Fibroblast of lung (primary cell): ENCODE measurements around the gene DDHD1. TPM values are rescaled to one million over a fixed set of nuclear protein-coding genes. Genes with fewer than 3 reads are reported as not detected.
"Not testable (repeated sequence)": the region's sequence is repeated elsewhere in the genome, so short reads cannot be mapped to it uniquely, and the experiment has no call there.

Source experiments
- DNase-seq, 2 donors: peaks; one replicate each; pipeline versions ENCODE4 v3.0.0 to v3.0.0-alpha.2; 2010; ENCODE audit warnings: low read depth in 2 of 2
- H2AFZ ChIP-seq: 2 replicates; pipeline ENCODE4 v1.5.1; 2012; ENCODE audit warnings: low read length, control low read depth, inconsistent platforms
- H3K27ac ChIP-seq: 2 replicates; pipeline ENCODE4 v1.5.1; 2011; ENCODE audit warnings: low read length, control low read depth; ENCODE audit not compliant: insufficient read depth
- H3K27me3 ChIP-seq: 2 replicates; pipeline ENCODE4 v1.5.1; 2011; ENCODE audit warnings: mild to moderate bottlenecking, low read length; ENCODE audit not compliant: control insufficient read depth, insufficient read depth
- H3K36me3 ChIP-seq: 2 replicates; pipeline ENCODE4 v1.5.1; 2011; ENCODE audit warnings: low read length; ENCODE audit not compliant: control insufficient read depth, insufficient read depth
- H3K4me1 ChIP-seq: 2 replicates; pipeline ENCODE4 v1.5.1; 2011; ENCODE audit warnings: low read length; ENCODE audit not compliant: control insufficient read depth, insufficient read depth; ENCODE audit errors: extremely low read depth
- H3K4me2 ChIP-seq: 2 replicates; pipeline ENCODE4 v1.5.1; 2011; ENCODE audit warnings: low read length, control low read depth; ENCODE audit not compliant: insufficient read depth; ENCODE audit errors: extremely low read depth
- H3K4me3 ChIP-seq, 4 experiments: fragments of 200-600 bp in 1 of 4; sonication (generic) in 1 of 4; replicated peaks in 1 of 4; 2 replicates each; pipeline ENCODE4 v1.5.1; 2011 to 2016; ENCODE audit warnings: low read length in 4 of 4, low read depth in 3 of 4, mild to moderate bottlenecking in 3 of 4, control low read depth in 2 of 4, inconsistent platforms in 1 of 4, mixed read lengths in 1 of 4; ENCODE audit not compliant: insufficient read depth in 1 of 4; ENCODE audit errors: control extremely low read depth in 1 of 4
- H3K79me2 ChIP-seq: 2 replicates; pipeline ENCODE4 v1.5.1; 2012; ENCODE audit warnings: mild to moderate bottlenecking, low read length, inconsistent platforms; ENCODE audit not compliant: control insufficient read depth, insufficient read depth
- H3K9ac ChIP-seq: 2 replicates; pipeline ENCODE4 v1.5.1; 2011; ENCODE audit warnings: mild to moderate bottlenecking, low read length, control low read depth; ENCODE audit not compliant: insufficient read depth
- H3K9me3 ChIP-seq: 2 replicates; pipeline ENCODE4 v1.5.1; 2012; ENCODE audit warnings: low read depth, low read length; ENCODE audit not compliant: control insufficient read depth, insufficient read depth
- H4K20me1 ChIP-seq: 2 replicates; pipeline ENCODE4 v1.5.1; 2011; ENCODE audit warnings: low read length; ENCODE audit not compliant: control insufficient read depth, insufficient read depth; ENCODE audit errors: extremely low read depth
- CTCF ChIP-seq, 2 donors: IDR thresholded peaks in 1 of 2; conservative IDR thresholded peaks in 1 of 2; 1 replicate in 1 of 2; 2 replicates in 1 of 2; pipeline ENCODE4 v1.5.1; 2011 to 2012; ENCODE audit warnings: low read length in 2 of 2, control low read depth in 1 of 2, inconsistent platforms in 1 of 2, low read depth in 1 of 2, mild to moderate bottlenecking in 1 of 2
- EZH2 ChIP-seq: IDR thresholded peaks from 2 replicates; pipeline ENCODE4 v1.5.1; 2012; ENCODE audit warnings: low read length, control low read depth, mild to moderate bottlenecking; ENCODE audit errors: missing control alignments
- polyA plus RNA-seq, 2 donors: library from polyadenylated mRNA; depleted of rRNA in 1 of 2; stranded (reverse) in 1 of 2; unstranded in 1 of 2; fragments of >200 nt; gene quantifications; 2 replicates each; pipeline ENCODE4 v1.2.1, GENCODE V29; 2011 to 2012; ENCODE audit warnings: missing spikeins in 1 of 2
- total RNA-seq: library from RNA; depleted of rRNA; stranded (reverse); fragments of >200 nt; gene quantifications from 2 replicates; pipeline ENCODE4 v1.2.1, GENCODE V29; 2014

Gene DDHD1
- total and polyA plus RNA-seq, 2 donors (not counting 1 experiment from before 2014, with no cell fraction given) = 13.6 to 30.6 TPM

GRCh38 chr14:53124786-53125185 is 28.3 kb downstream of the DDHD1 start:
- no peak for DNase-seq
- H3K36me3 ChIP-seq = no peaks in the 10 kb centered on the region
- H3K79me2 ChIP-seq = peaks cover 1% of the 10 kb centered on the region

GRCh38 chr14:53121419-53121818 is 31.7 kb downstream of the DDHD1 start:
- H3K9me3 ChIP-seq, H3K27ac ChIP-seq, H3K79me2 ChIP-seq, H3K4me1 ChIP-seq, H3K4me2 ChIP-seq, H2AFZ ChIP-seq, H3K9ac ChIP-seq, DNase-seq, H4K20me1 ChIP-seq, H3K27me3 ChIP-seq, H3K36me3 ChIP-seq, H3K4me3 ChIP-seq: not testable (repeated sequence)

More at GRCh38 chr14:53124786-53125185, 28.3 kb downstream of the DDHD1 start:
- H3K4me1 ChIP-seq = no peaks in the 10 kb centered on the region
- H3K27me3 ChIP-seq = no peaks in the 10 kb centered on the region
- H4K20me1 ChIP-seq = no peaks in the 10 kb centered on the region
- no peak overlapping the region for H3K4me3 ChIP-seq
- no peak overlapping the region for H3K4me2 ChIP-seq
- H3K27ac ChIP-seq = no peak overlapping the region
- H3K9me3 ChIP-seq = no peaks in the 10 kb centered on the region
- no peak overlapping the region for H2AFZ ChIP-seq
- TF ChIP-seq CTCF (conservative IDR thresholded peaks at IDR 0.05 in 1 of 2, IDR thresholded peaks at IDR 0.05 in 1 of 2; ENCODE audit: low read depth in 1 of 2, low read length in 2 of 2) (no peak), EZH2 (no peak)
- no peak overlapping the region for H3K9ac ChIP-seq

GRCh38 chr14:53117479-53117878 is 35.6 kb downstream of the DDHD1 start:
- not testable (repeated sequence) for H3K4me2 ChIP-seq, H3K27me3 ChIP-seq, H3K79me2 ChIP-seq, H3K27ac ChIP-seq, DNase-seq, H3K36me3 ChIP-seq, H3K9ac ChIP-seq, H4K20me1 ChIP-seq, H3K9me3 ChIP-seq, H3K4me3 ChIP-seq, H3K4me1 ChIP-seq, H2AFZ ChIP-seq

- Histone ChIP-seq H3K4me3 (no peak overlapping the region), H3K27ac (no peak overlapping the region), H3K9ac (no peak overlapping the region), H3K9me3 (no peaks in the 10 kb centered on the region), H4K20me1 (no peaks in the 10 kb centered on the region), H3K4me2 (no peak overlapping the region), H3K36me3 (no peaks in the 10 kb centered on the region), H2AFZ (no peak overlapping the region), H3K4me1 (no peaks in the 10 kb centered on the region), H3K79me2 (peaks cover 4% of the 10 kb centered on the region), H3K27me3 (no peaks in the 10 kb centered on the region)
- no peak for DNase-seq
- TF ChIP-seq EZH2 (no peak), CTCF (conservative IDR thresholded peaks at IDR 0.05 in 1 of 2, IDR thresholded peaks at IDR 0.05 in 1 of 2; ENCODE audit: low read depth in 1 of 2, low read length in 2 of 2) (no peak)
Observed at GRCh38 chr14:53113989-53114388, 39.1 kb downstream of the DDHD1 start.
